Stimulated activated naive CD8-positive, alpha-beta T cell treated with anti-CD3 and anti-CD28 coated beads, Interleukin-15, amount 100 ng/mL, for 72 hours (primary cell): ENCODE results near the gene RNF213.

Experiments
- ATAC-seq: fragments of 150-1000 bp; cut with Tn5 transposase; 2 replicates; pipeline ENCODE4 v1.10.0; 2021; ENCODE audit warnings: mild to moderate bottlenecking, moderate library complexity
- DNase-seq, 2 donors: peaks; one replicate each; pipeline ENCODE4 v3.0.0; 2021 to 2022
- H3K27ac Mint-ChIP-seq, 2 donors: one replicate each; pipeline ENCODE4 v1.8.0; 2022; ENCODE audit warnings: mild to moderate bottlenecking in 2 of 2, mixed read lengths in 2 of 2, moderate library complexity in 2 of 2
- H3K27me3 Mint-ChIP-seq: one replicate; pipeline ENCODE4 v1.8.0; 2022; ENCODE audit warnings: mixed read lengths
- H3K4me1 Mint-ChIP-seq: one replicate; pipeline ENCODE4 v1.8.0; 2022; ENCODE audit warnings: mild to moderate bottlenecking, mixed read lengths
- H3K4me3 Mint-ChIP-seq, 2 donors: one replicate each; pipeline ENCODE4 v1.8.0; 2022; ENCODE audit warnings: mild to moderate bottlenecking in 2 of 2, mixed read lengths in 2 of 2, moderate library complexity in 1 of 2
- H3K9me3 Mint-ChIP-seq, 2 donors: one replicate each; pipeline ENCODE4 v1.8.0; 2022; ENCODE audit warnings: mixed read lengths in 2 of 2

Gene RNF213

DNA sequence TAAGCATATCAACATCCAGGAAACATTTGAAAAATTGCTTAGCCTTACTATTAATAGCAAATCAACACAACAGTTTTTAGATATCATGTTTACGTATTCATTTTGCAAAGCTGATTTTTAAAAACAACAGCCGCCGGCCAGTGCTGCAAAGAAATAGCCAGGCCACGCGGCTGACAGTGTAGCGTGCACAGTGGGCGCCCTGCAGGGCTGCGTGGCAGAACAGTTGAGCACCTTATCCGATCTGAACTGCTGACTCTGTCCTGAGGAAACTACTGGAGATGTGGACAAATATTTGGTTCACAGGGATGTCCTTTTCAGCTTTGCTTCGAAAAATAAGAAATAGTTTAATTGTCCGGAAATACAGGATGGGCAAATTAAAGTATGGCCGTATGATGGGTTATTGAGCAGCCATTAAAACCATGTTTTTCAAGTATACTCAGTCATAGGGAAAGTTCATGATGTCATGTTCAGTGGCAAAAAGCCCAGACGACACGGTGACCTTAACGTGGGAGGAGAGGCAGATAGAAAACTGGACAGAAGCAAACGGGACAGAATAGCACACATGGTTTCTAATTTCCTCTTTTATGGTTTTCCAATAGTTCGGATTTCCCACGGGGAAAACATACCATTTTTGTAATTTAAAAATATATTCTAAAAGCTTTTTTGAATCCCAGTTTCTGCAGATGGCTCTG, 101.9 kb downstream of the RNF213 start:
- Mint-ChIP-seq H3K27ac (no peak overlapping the region), H3K9me3 (peaks cover 0 to 10% of the 10 kb centered on the region in 2 donors), H3K4me1 (no peaks in the 10 kb centered on the region), H3K27me3 (no peaks in the 10 kb centered on the region), H3K4me3 (no peak overlapping the region)
- no peak for ATAC-seq
- DNase-seq = no peak

DNA sequence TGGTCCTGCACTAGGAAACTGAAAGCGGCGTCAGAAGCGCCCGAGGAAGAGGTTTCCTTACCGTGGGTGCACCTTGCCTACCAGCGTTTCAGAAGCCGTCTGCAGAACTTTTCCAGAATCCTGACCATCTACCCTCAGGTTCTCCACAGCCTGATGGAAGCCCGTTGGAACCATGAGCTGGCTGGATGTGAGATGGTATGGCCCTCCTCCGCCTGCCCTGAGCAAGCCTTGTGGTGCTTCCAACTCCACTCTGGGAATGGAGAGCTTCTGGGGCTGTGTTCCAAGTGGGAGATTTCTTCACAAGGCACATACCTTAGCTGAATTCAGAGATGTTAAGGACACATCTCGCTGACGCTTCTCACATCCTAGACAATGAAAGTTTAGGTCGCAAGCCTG, 102.5 kb downstream of the RNF213 start:
- DNase-seq (no peak), ATAC-seq (no peak)
- Mint-ChIP-seq H3K4me3 (no peak overlapping the region), H3K9me3 (peaks cover 0 to 10% of the 10 kb centered on the region in 2 donors), H3K27ac (no peak overlapping the region), H3K27me3 (no peaks in the 10 kb centered on the region), H3K4me1 (no peaks in the 10 kb centered on the region)

DNA sequence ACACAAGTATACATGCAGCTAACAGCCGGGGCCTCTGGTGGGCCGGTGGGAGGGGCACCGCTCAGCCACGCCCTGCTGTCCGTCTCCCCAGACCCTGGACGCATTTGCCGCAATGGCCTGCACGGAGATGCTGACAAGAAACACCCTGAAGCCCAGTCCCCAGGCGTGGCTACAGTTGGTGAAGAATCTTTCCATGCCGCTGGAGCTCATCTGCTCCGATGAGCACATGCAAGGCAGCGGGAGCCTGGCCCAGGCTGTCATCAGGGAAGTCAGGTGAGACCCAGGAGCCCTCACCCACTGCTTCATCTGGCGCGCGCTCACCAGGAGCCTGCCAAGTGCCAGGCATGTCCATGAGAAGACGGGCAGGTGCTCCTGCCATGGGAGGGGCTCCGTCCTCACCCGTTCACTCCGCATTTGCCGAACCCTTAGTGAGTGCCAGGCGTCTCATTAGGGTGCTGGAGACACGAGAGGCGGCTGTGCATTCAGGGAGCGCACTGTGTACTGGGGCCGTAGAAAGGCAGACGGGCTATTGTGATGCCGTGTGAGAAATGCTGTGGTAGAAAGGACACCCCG, 103.0 kb downstream of the RNF213 start:
- DNase-seq (no peak), ATAC-seq (peak; percentile 5)
- H3K27ac Mint-ChIP-seq = peak overlapping the region in 1 of 2 donors; percentile 12
- H3K4me1 Mint-ChIP-seq = no peaks in the 10 kb centered on the region
- peaks cover 0 to 10% of the 10 kb centered on the region in 2 donors for H3K9me3 Mint-ChIP-seq
- no peak overlapping the region for H3K4me3 Mint-ChIP-seq
- H3K27me3 Mint-ChIP-seq = no peaks in the 10 kb centered on the region

DNA sequence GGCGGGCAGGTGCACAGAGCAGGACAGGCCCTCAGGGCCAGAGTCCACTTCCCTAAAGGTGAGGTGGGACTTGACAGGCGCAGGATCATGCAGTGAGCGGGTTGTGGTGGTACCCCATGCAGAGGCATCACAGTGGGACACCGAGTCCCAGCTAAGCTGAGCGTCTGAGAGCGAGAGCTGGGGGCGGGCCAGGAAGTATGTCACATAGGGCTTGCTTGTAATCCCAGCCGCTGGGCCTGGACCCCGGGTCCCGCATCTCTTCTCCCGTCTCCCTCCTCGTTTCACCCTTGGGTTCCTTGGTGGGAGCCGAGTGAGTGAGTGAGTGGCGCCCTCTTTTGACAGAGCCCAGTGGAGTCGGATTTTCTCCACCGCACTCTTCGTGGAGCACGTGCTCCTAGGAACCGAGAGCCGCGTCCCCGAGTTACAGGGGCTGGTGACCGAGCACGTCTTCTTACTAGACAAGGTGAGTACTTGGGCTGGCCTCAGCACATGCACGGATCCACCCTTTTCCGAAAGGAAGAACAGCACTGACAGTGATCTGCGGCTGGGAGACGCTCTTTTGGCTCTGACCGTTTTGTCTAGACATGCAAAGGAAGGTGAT, 103.5 kb downstream of the RNF213 start:
- Mint-ChIP-seq H3K4me3 (no peak overlapping the region), H3K9me3 (peaks cover 0 to 10% of the 10 kb centered on the region in 2 donors), H3K4me1 (no peaks in the 10 kb centered on the region), H3K27me3 (no peaks in the 10 kb centered on the region), H3K27ac (no peak overlapping the region)
- no peak for DNase-seq
- peak; percentile 26 for ATAC-seq

DNA sequence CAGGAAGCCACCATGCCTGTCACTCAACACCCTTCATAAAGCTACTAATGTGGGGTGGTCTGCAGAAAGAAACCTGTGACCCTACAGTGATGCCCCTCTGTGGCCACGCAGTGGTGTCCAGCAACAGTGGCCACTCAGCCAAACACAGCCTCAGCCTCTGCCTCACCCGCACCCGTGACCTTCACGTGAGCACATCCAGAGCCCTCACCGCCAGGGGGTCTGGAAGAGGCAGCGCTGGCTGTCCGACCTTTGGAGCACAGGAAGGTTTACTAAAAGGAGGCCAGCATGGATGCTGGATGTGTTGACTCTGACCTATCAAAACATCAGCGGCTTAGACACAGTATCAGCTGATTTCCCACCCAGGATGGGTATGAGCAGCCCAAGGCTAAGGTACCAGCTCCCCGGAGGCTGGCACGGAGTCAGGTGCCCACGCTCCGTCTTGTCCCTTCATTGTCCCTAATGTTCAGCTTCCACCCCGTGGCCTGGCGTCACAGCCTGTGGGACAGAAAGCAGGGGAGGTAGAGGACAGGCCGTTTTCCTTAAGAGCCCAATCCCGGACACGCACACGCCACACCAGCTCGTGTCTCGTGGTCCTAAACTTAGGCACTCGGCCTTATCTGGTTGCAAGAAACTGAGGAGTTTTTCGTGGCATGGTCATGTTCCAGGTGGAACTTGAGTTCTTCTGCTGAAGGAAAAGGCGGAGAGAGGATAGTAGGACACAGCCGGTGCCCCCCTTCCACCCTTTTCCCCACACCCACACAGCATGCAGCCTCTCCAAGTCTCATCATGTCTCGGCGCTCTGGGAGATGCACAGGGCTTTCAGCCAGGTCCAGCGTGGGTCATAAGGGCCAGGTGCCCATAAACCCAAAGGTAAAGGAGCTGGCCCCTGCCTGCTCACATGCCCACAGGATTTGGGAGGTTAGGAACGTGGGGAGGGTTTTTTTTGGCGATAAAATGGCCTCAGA, 104.6 kb downstream of the RNF213 start:
- Mint-ChIP-seq H3K27ac (peak overlapping the region in 1 of 2 donors; percentile 48), H3K4me3 (no peak overlapping the region), H3K27me3 (no peaks in the 10 kb centered on the region), H3K4me1 (no peaks in the 10 kb centered on the region), H3K9me3 (peaks cover 0 to 10% of the 10 kb centered on the region in 2 donors)
- DNase-seq (no peak), ATAC-seq (no peak)

DNA sequence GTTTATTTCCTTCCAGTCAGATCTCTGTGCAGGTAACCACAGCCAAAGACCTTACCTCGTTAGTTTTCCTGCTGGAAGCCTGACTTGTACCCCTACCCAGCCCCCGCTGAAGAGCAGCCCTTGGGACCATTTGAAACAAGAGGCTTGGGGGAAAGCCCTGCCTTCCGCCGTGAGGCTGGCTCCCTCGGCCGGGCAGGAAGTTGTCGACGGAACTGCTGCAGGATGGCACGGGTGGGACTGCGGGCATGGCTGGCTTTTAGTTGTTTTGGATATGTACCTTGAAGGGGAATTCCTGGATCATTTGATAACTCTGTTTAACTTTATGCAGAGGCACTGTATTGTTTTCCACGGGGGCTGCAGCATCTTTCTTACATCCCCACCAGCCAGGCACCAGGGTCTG, 105.3 kb downstream of the RNF213 start:
- Mint-ChIP-seq H3K4me1 (no peaks in the 10 kb centered on the region), H3K27me3 (no peaks in the 10 kb centered on the region), H3K4me3 (no peak overlapping the region), H3K9me3 (peaks cover 0 to 5% of the 10 kb centered on the region in 2 donors), H3K27ac (no peak overlapping the region)
- DNase-seq (no peak), ATAC-seq (no peak)

DNA sequence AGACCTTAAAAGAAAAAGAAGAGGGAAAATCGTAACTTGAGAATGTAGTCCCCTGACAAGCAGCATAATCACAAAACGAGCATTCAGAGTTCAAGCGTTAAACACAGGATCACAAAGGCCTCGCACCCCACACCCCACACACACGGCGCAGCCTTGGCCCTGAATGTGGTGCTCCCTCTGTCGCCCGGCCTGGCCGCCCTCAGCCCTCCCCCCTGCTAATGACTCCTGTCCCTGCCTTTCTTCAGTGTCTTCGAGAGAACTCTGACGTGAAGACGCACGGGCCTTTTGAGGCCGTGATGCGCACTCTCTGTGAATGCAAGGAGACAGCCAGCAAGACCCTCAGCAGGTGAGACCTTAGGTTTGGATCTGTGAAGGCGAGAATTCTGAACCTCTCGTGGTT, 106.9 kb downstream of the RNF213 start:
- Mint-ChIP-seq H3K4me1 (no peaks in the 10 kb centered on the region), H3K27ac (no peak overlapping the region), H3K4me3 (no peak overlapping the region), H3K27me3 (no peaks in the 10 kb centered on the region), H3K9me3 (no peaks in the 10 kb centered on the region)
- DNase-seq (no peak), ATAC-seq (no peak)

DNA sequence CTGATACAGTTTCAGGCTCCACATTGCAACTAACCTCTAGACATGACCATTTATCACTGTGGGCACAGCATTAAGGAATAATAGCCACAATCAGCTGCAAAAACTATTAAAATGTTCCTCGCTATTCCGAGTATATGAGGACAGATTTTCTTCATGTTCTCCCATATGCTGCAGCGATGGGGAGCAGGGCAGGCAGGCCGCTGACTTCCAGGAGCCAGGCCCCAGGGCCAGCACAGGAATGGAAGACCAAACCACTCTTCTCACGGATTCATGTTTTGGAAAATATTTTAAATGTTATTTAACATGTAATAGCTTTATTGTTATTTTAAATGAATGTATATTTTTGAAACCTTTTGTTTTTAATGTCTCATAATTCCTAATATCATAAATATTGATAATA, 110.5 kb downstream of the RNF213 start:
- Mint-ChIP-seq H3K4me1 (no peaks in the 10 kb centered on the region), H3K27ac (no peak overlapping the region), H3K27me3 (no peaks in the 10 kb centered on the region), H3K4me3 (no peak overlapping the region), H3K9me3 (no peaks in the 10 kb centered on the region)
- ATAC-seq (no peak), DNase-seq (no peak)

DNA sequence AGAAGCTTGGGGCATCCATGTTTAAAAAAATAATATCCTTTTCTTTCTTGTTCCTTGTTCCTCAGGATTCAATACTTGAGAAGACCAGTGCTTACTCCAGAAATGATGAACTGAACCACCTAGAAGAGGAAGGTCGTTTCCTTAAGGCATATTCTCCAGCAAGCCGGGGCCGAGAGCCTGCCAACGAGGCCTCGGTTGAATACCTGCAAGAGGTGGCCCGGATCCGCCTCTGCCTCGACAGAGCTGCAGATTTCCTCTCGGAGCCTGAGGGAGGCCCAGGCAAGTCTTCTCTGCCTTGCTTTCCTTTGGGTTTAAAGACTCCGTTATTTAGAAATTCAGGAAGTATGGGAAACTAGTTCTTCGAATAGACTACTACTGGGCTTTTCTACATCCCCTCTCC, 111.8 kb downstream of the RNF213 start:
- no peak for ATAC-seq
- Mint-ChIP-seq H3K27me3 (no peaks in the 10 kb centered on the region), H3K4me1 (no peaks in the 10 kb centered on the region), H3K4me3 (no peak overlapping the region), H3K27ac (peak overlapping the region in 1 of 2 donors; percentile 87), H3K9me3 (no peaks in the 10 kb centered on the region)
- no peak for DNase-seq

DNA sequence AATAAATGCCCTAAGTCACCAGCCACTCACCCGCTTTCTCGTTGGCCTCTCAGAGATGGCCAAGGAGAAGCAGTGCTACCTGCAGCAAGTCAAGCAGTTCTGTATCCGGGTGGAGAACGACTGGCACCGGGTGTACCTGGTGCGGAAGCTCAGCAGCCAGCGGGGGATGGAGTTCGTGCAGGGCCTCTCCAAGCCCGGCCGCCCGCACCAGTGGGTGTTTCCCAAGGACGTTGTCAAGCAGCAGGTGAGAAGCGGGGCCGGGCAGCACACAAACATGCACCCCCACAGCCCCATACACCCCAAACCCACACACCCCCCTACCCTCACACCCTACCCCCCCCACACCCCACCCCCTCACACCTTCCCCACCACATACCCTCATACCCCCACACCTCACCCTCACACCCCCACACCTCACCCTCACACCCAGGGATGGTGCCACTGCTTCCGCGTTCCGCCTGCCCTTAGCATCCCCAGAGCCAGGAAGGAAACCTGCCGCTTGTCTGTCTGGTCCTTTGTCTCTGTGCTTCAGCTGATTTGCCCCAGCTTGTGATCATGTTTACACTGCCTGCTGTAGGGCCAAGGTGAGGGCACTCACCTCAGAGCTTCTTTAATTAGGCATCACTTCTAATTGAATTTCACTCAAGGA, 112.4 kb downstream of the RNF213 start:
- DNase-seq = no peak
- H3K4me3 Mint-ChIP-seq = no peak overlapping the region
- ATAC-seq = peak; percentile 35
- H3K4me1 Mint-ChIP-seq = no peaks in the 10 kb centered on the region
- peak overlapping the region in 1 of 2 donors; percentile 74 for H3K27ac Mint-ChIP-seq
- H3K9me3 Mint-ChIP-seq = no peaks in the 10 kb centered on the region
- H3K27me3 Mint-ChIP-seq = no peaks in the 10 kb centered on the region

DNA sequence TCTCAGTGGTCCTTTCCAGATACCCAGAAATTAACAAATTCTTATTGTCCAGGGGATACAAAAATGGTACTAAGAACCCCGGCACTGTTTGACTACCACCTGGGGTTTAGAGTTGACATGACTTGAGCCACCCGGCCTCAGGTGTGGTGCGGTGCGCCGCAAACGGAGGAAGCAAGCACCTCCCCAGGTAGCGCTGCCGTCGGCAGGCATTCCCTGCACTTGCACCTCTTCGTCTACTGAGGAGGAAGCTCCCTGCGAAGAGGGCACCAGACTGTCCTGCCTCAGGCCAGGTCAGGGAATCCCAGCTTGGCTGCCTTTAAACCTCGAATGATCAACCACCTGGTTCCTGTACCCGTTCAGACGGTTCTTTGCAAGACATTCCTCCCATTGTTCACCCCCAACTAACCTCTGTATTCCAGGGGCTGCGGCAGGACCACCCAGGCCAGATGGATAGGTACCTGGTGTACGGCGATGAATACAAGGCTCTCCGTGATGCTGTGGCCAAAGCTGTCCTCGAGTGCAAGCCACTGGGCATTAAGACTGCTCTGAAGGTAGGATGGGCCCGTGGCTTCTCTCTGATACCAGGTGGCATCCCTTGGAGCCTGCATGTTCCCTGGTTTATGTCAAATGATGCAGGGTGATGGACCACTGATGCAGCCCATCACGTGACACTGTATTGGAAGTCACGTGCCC, 113.5 kb downstream of the RNF213 start:
- ATAC-seq = no peak

DNA sequence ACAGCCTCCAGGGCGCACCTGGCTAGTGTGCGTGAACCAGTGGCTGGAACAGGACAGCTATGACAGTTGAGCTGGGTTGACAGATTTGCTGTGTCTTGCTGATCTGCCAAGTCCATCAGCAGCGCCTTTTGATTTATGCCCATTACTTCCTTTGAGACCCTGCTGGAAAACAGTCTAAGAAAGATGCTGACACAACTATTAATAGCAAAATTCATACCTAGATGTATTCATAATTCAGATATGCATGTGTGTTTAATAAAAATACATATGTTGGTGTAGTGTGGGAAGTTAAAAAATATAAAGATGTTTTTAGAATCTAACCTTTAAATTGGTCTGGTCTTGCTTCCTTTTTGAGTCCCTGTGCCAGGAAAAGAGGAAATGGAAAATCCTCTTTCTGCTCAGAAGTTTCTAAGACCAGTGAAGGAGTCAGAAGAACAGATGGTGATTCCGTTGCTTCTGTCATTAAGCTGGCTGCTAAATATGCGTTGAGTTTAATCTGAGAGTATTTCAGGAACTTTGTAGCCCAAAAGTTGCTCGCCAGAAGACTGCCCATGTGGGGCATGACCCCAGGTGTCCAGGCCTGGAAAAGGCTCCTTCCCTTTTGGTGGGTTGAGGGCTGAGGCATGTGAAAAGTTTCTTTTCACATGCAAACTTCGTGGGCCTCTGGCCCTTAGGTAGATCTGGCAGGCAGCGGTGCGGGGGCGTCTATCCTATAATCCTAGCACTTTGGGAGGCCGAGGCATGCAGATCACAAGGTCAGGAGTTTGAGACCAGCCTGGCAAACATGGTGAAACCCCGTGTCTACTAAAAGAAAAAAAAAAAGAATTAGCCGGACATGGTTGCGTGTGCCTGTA, 114.3 kb downstream of the RNF213 start:
- Mint-ChIP-seq H3K27me3 (no peaks in the 10 kb centered on the region), H3K4me3 (no peak overlapping the region), H3K9me3 (no peaks in the 10 kb centered on the region), H3K27ac (peak overlapping the region; percentile 40 to 86), H3K4me1 (no peaks in the 10 kb centered on the region)
- ATAC-seq (no peak), DNase-seq (no peak)

More for the DNA sequence above, 113.5 kb downstream of the RNF213 start:
- H3K4me1 Mint-ChIP-seq = no peaks in the 10 kb centered on the region
- H3K9me3 Mint-ChIP-seq = no peaks in the 10 kb centered on the region
- no peak for DNase-seq
- no peak overlapping the region for H3K4me3 Mint-ChIP-seq
- no peaks in the 10 kb centered on the region for H3K27me3 Mint-ChIP-seq
- no peak overlapping the region for H3K27ac Mint-ChIP-seq

DNA sequence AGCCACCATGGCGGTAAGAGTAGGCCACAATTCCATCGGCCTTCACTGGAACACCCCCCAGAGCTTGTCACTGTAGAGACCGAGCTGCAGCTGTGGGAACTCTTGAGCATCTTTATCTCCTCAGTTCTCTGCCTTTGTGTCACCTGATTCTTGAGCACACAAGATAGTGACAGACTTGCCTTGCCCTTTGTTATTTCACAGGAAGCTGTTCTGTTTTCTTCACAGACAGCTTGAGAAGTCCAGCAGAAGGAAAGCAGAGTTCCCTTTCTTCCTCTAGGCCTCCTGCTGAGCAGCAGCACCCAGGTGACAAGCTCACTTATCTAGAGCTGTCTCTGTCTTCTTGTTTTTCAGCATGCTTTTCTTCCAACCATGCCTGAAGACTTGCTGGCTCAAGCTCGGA, 115.9 kb downstream of the RNF213 start:
- H3K4me1 Mint-ChIP-seq = no peaks in the 10 kb centered on the region
- no peak for ATAC-seq
- no peak overlapping the region for H3K4me3 Mint-ChIP-seq
- no peak overlapping the region for H3K27ac Mint-ChIP-seq
- no peaks in the 10 kb centered on the region for H3K9me3 Mint-ChIP-seq
- no peak for DNase-seq
- H3K27me3 Mint-ChIP-seq = no peaks in the 10 kb centered on the region

DNA sequence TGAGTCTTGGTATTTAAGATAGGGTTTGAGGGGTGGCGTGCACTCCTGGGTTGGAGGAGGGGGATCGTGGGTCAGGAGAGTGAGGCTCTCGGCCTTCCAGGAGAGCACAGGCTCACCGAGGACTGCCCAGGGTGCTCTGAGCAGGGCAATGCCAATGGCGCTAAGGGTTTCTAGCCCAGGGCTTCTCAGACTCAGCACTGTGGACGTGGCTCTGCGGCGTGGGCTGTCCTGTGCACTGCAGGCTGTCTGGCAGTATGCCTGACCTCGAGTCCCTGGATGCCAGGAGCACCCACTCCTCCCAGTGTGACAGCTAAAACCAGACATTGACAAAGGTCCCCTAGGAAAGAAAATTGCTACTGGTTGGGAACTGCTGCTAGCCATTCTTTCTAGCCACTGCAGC, 117.1 kb downstream of the RNF213 start:
- H3K27ac Mint-ChIP-seq = peak overlapping the region; percentile 78 to 91
- no peaks in the 10 kb centered on the region for H3K4me1 Mint-ChIP-seq
- no peak for ATAC-seq
- no peak overlapping the region for H3K4me3 Mint-ChIP-seq
- no peaks in the 10 kb centered on the region for H3K27me3 Mint-ChIP-seq
- no peak for DNase-seq
- H3K9me3 Mint-ChIP-seq = no peaks in the 10 kb centered on the region
